ENCODE measurements around the gene SLC22A3. TPM values are rescaled to one million over a fixed set of nuclear protein-coding genes. Genes with fewer than 3 reads are reported as not detected.

The SLC22A3 gene
- total and polyA plus RNA-seq, 2 of the 13 experiments (the other 11 are each of a cell fraction or from before 2014, with no cell fraction given), result 12.0 to 31.5 TPM

GRCh38 chr6:160348223-160349019 lies at the start of gene SLC22A3 (continued):
- TF ChIP-seq JUN (CRISPR knock-in tag; IDR thresholded peaks at IDR 0.05), result no peak
- TF ChIP-seq ATF1 (CRISPR knock-in tag; IDR thresholded peaks at IDR 0.05), result no peak
- no peak for TF ChIP-seq ZNF737 (CRISPR knock-in tag; IDR thresholded peaks at IDR 0.05; ENCODE audit: borderline replicate concordance)
- no peak for TF ChIP-seq ZBTB21 (CRISPR knock-in tag; IDR thresholded peaks at IDR 0.05)
- no peak for TF ChIP-seq MTA1 (CRISPR knock-in tag; IDR thresholded peaks at IDR 0.05; ENCODE audit: borderline replicate concordance)
- TF ChIP-seq MYPOP (CRISPR knock-in tag; IDR thresholded peaks at IDR 0.05), result peak; percentile 97
- no peak for TF ChIP-seq GABPA (IDR thresholded peaks at IDR 0.05; ENCODE audit: low read depth, low read length)
- no peak for TF ChIP-seq GABPA (CRISPR knock-in tag; IDR thresholded peaks at IDR 0.05; ENCODE audit: low read depth)
- no peak for TF ChIP-seq ZFP90 (CRISPR knock-in tag; IDR thresholded peaks at IDR 0.05; ENCODE audit: borderline replicate concordance)
- TF ChIP-seq ZNF138 (CRISPR knock-in tag; IDR thresholded peaks at IDR 0.05; ENCODE audit: low read depth), result 0 out of 2 replicates have a peak, but pooled peaks have one; percentile 74
- no peak for TF ChIP-seq ZNF451 (CRISPR knock-in tag; IDR thresholded peaks at IDR 0.05)
- TF ChIP-seq MED13 (CRISPR knock-in tag; IDR thresholded peaks at IDR 0.05), result no peak
- no peak for TF ChIP-seq ZNF124 (CRISPR knock-in tag; IDR thresholded peaks at IDR 0.05)
- TF ChIP-seq ZNF619 (CRISPR knock-in tag; IDR thresholded peaks at IDR 0.05), result no peak
- peak; percentile 11; the same call in 1 of the 3 replicates for TF ChIP-seq MXI1 (IDR thresholded peaks at IDR 0.05; ENCODE audit: borderline replicate concordance, low read depth, low read length)
- no peak for TF ChIP-seq MEIS2 (CRISPR knock-in tag; IDR thresholded peaks at IDR 0.05)
- no peak for TF ChIP-seq ZNF432 (CRISPR knock-in tag; IDR thresholded peaks at IDR 0.05; ENCODE audit: borderline replicate concordance)
- TF ChIP-seq KLF12 (CRISPR knock-in tag; IDR thresholded peaks at IDR 0.05; ENCODE audit: borderline replicate concordance), result no peak; the same call in none of the 2 replicates
- peak; percentile 11; the same call in 1 of the 2 replicates for TF ChIP-seq ZNF331 (CRISPR knock-in tag; IDR thresholded peaks at IDR 0.05)
- TF ChIP-seq GLI4 (CRISPR knock-in tag; IDR thresholded peaks at IDR 0.05; ENCODE audit: borderline replicate concordance), result no peak; the same call in 1 of the 2 replicates
- TF ChIP-seq KAT2B (IDR thresholded peaks at IDR 0.05; ENCODE audit: borderline replicate concordance, low read depth, low read length), result no peak
- TF ChIP-seq PREB (CRISPR knock-in tag; IDR thresholded peaks at IDR 0.05), result no peak
- no peak for TF ChIP-seq ZNF609 (CRISPR knock-in tag; IDR thresholded peaks at IDR 0.05; ENCODE audit: borderline replicate concordance)

All from HepG2 (cell line).